B cell (primary cell): Measurements from ENCODE around the gene ZDHHC18.

ENCODE experiments used
- EZH2 ChIP-seq: IDR thresholded peaks from 2 replicates; pipeline ENCODE4 v1.6.1; 2012; ENCODE audit warnings: borderline replicate concordance, low read depth, mild to moderate bottlenecking, moderate library complexity, low read length; ENCODE audit not compliant: insufficient read depth, poor library complexity, severe bottlenecking
- TF ChIP-seq, protein P1 (sequence below): fragments of 200-600 bp; IDR thresholded peaks from one replicate; pipeline ENCODE4 v1.8.0; 2022; ENCODE audit warnings: antibody characterized with exemption, mild to moderate bottlenecking

DNA sequence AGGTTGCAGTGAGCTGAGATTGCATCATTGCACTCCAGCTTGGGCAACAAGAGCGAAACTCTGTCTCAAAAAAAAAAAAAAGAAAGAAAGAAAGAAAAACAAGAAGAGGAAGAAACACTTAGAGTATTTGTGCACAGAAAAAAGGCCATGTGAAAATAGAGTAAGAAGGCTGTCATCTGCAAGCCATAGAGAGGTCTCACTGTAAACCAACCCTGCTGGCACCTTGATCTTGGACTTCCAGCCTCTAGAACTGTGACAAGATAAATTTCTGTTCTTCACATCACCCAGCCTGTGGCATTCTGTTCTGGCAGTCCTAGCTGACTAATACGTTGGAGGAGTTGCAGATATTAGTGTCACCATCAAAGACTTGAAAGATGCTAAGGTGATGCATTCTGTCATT is 12.1 kb upstream of the ZDHHC18 start:
- TF ChIP-seq, protein P1, sequence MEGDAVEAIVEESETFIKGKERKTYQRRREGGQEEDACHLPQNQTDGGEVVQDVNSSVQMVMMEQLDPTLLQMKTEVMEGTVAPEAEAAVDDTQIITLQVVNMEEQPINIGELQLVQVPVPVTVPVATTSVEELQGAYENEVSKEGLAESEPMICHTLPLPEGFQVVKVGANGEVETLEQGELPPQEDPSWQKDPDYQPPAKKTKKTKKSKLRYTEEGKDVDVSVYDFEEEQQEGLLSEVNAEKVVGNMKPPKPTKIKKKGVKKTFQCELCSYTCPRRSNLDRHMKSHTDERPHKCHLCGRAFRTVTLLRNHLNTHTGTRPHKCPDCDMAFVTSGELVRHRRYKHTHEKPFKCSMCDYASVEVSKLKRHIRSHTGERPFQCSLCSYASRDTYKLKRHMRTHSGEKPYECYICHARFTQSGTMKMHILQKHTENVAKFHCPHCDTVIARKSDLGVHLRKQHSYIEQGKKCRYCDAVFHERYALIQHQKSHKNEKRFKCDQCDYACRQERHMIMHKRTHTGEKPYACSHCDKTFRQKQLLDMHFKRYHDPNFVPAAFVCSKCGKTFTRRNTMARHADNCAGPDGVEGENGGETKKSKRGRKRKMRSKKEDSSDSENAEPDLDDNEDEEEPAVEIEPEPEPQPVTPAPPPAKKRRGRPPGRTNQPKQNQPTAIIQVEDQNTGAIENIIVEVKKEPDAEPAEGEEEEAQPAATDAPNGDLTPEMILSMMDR: no peak
- no peak for TF ChIP-seq EZH2
